ENCODE measurements around the gene BCCIP.

BCCIP gene

DNA sequence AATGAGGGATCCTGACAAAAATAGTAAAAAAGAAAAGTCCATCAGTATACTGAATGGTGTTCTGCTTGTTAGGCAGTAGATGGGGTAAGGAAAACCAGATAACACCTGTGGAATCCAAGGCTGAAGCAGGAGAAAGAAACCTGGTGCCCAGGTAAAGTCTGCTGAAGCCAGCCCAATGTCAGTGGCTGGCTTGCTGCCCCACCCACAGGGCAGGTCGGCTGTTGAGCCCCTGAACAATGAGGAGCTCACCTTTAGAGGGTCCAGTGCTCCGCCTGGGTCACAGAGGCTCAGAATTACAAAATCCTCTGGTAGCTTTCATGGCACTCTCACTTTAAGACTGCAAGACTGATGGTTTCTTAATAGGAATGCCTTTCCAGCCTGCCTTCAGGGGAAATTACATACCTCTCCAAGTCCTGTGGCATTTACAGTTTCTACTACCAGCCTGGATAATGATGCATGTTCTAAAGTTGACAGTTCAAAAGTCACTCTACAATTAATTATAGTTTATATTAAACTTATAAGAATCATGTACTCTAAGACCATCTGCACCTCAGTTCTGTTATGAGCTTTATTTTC lies 33.9 kb downstream of the BCCIP start:
- no peak for DNase-seq (ENCODE audit: low spot score)
- TF ChIP-seq CTCF (IDR thresholded peaks at IDR 0.05; ENCODE audit: extremely low read depth, missing control alignments): no peak

GRCh38 chr10:125859128-125859817 lies 35.9 kb downstream of the BCCIP start:
- TF ChIP-seq CTCF (IDR thresholded peaks at IDR 0.05; ENCODE audit: extremely low read depth, missing control alignments): no peak
- no peak for DNase-seq (ENCODE audit: low spot score)

DNA sequence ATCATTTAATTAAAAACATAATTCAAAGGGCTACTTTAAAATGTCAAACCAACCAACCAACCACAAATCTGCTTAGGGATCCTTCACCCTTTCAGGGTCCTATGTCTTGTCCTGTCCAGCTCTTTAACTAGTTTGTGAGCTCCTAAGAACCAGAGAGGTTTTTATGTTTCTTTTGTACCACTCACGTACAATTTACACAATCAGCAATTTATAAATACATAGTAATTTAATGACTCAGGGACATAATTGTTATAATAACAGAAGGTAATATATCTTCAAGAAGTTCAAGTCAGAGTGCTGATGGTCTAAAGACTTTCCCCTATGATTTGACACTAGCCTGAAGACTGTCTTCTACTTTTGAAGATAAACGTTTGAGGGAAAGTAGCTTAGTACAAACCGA lies 41.8 kb downstream of the BCCIP start:
- no peak for DNase-seq (ENCODE audit: low spot score)
- no peak for TF ChIP-seq CTCF (IDR thresholded peaks at IDR 0.05; ENCODE audit: extremely low read depth, missing control alignments)

GRCh38 chr10:125866421-125867029 lies 43.2 kb downstream of the BCCIP start:
- TF ChIP-seq CTCF (IDR thresholded peaks at IDR 0.05; ENCODE audit: extremely low read depth, missing control alignments): no peak
- no peak for DNase-seq (ENCODE audit: low spot score)

GRCh38 chr10:125868372-125868975 lies 45.1 kb downstream of the BCCIP start:
- DNase-seq (ENCODE audit: low spot score): peak; percentile 13

GRCh38 chr10:125871338-125871737 lies 48.0 kb downstream of the BCCIP start:
- no peak for TF ChIP-seq CTCF (IDR thresholded peaks at IDR 0.05; ENCODE audit: extremely low read depth, missing control alignments)
- no peak for DNase-seq (ENCODE audit: low spot score)

More at GRCh38 chr10:125868372-125868975, 45.1 kb downstream of the BCCIP start:
- peak; percentile 71 for TF ChIP-seq CTCF (IDR thresholded peaks at IDR 0.05; ENCODE audit: extremely low read depth, missing control alignments)

Measured in GM20000 (cell line).